DOHH2 (cell line): ENCODE data around the gene TTC21A.

Source experiments
- EZH2phosphoT487 ChIP-seq: fragments of 200-600 bp; sonication (generic); IDR thresholded peaks from 2 replicates; pipeline ENCODE4 v1.6.1; 2017; ENCODE audit warnings: borderline replicate concordance, mild to moderate bottlenecking, antibody characterized with exemption, low read length, moderate library complexity, mixed read lengths
- TF ChIP-seq, protein P1 (sequence below): fragments of 200-600 bp; sonication (generic); IDR thresholded peaks from one replicate; pipeline ENCODE4 v1.5.1; 2014; ENCODE audit warnings: antibody characterized with exemption, mild to moderate bottlenecking, low read depth, low read length; ENCODE audit not compliant: poor library complexity, severe bottlenecking

DNA sequence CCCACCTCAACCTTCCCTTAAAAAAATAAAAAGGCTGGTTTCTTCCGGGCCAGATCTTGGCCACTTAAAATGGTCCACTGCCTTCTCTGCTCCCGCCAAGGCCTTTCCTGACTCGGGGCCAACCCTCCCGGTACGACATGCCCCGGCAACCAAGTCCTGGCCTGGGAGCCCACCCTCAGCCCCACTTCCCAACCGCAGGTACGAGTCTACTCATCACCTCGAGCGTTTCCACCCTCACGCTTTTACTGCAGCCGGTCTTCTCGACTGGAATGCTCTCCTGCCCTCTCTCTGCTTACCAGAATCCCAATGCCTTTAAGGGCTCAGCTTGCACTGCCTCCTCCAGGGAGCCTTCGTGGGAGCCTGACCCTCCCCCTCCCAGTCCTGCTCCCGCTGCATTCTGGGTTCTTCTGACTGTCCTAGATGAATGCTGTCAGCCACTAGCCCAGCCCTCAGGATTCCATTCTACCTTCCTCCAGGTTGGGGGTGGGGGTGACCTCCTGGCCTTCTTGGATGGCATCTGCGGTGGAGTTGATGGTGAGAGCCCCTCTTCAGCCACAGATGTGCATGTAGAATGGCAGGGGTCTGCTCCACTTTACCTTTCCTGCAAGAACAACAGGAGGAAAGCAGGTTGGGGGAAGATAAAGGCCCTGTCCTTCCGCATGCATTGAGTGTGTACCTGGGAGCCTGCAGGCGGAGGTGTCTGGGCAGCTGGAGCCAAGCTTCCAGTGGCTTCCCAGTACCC lies 47.0 kb downstream of the TTC21A start:
- TF ChIP-seq, protein P1, sequence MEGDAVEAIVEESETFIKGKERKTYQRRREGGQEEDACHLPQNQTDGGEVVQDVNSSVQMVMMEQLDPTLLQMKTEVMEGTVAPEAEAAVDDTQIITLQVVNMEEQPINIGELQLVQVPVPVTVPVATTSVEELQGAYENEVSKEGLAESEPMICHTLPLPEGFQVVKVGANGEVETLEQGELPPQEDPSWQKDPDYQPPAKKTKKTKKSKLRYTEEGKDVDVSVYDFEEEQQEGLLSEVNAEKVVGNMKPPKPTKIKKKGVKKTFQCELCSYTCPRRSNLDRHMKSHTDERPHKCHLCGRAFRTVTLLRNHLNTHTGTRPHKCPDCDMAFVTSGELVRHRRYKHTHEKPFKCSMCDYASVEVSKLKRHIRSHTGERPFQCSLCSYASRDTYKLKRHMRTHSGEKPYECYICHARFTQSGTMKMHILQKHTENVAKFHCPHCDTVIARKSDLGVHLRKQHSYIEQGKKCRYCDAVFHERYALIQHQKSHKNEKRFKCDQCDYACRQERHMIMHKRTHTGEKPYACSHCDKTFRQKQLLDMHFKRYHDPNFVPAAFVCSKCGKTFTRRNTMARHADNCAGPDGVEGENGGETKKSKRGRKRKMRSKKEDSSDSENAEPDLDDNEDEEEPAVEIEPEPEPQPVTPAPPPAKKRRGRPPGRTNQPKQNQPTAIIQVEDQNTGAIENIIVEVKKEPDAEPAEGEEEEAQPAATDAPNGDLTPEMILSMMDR: no peak
- no peak for TF ChIP-seq EZH2phosphoT487
